ENCODE measurements around the gene IGSF8.
A peak's percentile ranks its signal among the peaks of the same experiment; 100 is the strongest.

GRCh38 chr1:160085686-160086455 is 12.5 kb downstream of the IGSF8 start:
- TF ChIP-seq, protein P1, sequence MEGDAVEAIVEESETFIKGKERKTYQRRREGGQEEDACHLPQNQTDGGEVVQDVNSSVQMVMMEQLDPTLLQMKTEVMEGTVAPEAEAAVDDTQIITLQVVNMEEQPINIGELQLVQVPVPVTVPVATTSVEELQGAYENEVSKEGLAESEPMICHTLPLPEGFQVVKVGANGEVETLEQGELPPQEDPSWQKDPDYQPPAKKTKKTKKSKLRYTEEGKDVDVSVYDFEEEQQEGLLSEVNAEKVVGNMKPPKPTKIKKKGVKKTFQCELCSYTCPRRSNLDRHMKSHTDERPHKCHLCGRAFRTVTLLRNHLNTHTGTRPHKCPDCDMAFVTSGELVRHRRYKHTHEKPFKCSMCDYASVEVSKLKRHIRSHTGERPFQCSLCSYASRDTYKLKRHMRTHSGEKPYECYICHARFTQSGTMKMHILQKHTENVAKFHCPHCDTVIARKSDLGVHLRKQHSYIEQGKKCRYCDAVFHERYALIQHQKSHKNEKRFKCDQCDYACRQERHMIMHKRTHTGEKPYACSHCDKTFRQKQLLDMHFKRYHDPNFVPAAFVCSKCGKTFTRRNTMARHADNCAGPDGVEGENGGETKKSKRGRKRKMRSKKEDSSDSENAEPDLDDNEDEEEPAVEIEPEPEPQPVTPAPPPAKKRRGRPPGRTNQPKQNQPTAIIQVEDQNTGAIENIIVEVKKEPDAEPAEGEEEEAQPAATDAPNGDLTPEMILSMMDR (IDR thresholded peaks at IDR 0.05 in 2 of 3, conservative IDR thresholded peaks at IDR 0.05 in 1 of 3; ENCODE audit: borderline replicate concordance in 1 of 3, insufficient read depth in 1 of 3, low read depth in 2 of 3, low read length in 2 of 3): peak; percentile 74 to 92 (median 78)
- TF ChIP-seq EZH2phosphoT487 (IDR thresholded peaks at IDR 0.05; ENCODE audit: borderline replicate concordance) (no peak), CEBPB (IDR thresholded peaks at IDR 0.05; ENCODE audit: low read depth) (no peak), ELF1 (IDR thresholded peaks at IDR 0.05; ENCODE audit: borderline replicate concordance, low read depth) (no peak), POLR2A (IDR thresholded peaks at IDR 0.05; ENCODE audit: borderline replicate concordance, extremely low read depth, insufficient read depth, insufficient read length) (no peak), EZH2 (IDR thresholded peaks at IDR 0.05) (no peak), SRF (IDR thresholded peaks at IDR 0.05; ENCODE audit: low read depth) (no peak), REST (IDR thresholded peaks at IDR 0.05; ENCODE audit: low read depth) (no peak), JUND (IDR thresholded peaks at IDR 0.05) (no peak), POLR2AphosphoS5 (IDR thresholded peaks at IDR 0.05; ENCODE audit: low read depth, low read length) (no peak), RAD21 (IDR thresholded peaks at IDR 0.05; ENCODE audit: low read depth) (peak; percentile 76), EGR1 (IDR thresholded peaks at IDR 0.05; ENCODE audit: low read depth) (no peak), ZNF274 (IDR thresholded peaks at IDR 0.05; ENCODE audit: low read depth, low read length) (no peak)
- TF ChIP-seq, protein P2, sequence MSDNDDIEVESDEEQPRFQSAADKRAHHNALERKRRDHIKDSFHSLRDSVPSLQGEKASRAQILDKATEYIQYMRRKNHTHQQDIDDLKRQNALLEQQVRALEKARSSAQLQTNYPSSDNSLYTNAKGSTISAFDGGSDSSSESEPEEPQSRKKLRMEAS (IDR thresholded peaks at IDR 0.05): no peak
